Loucy (cell line): Measurements from ENCODE around the gene ARHGEF33.

Experiments used
- H2AFZ ChIP-seq: fragments of 200-600 bp; sonication (generic); 2 replicates; pipeline ENCODE4 v1.6.0; 2016; ENCODE audit warnings: antibody characterized with exemption, mild to moderate bottlenecking, low read length, moderate library complexity
- H3F3A ChIP-seq: fragments of 200-600 bp; 2 replicates; pipeline ENCODE4 v1.6.0; 2016; ENCODE audit warnings: antibody characterized with exemption, low read depth, mild to moderate bottlenecking
- H3K27me3 ChIP-seq: fragments of 200-600 bp; sonication (generic); 2 replicates; pipeline ENCODE4 v1.6.1; 2014; ENCODE audit warnings: low read length, mild to moderate bottlenecking; ENCODE audit not compliant: insufficient read depth, poor library complexity, severe bottlenecking
- H3K36me3 ChIP-seq: fragments of 200-600 bp; sonication (generic); 2 replicates; pipeline ENCODE4 v1.6.1; 2016; ENCODE audit warnings: low read length; ENCODE audit not compliant: insufficient read depth
- H3K4me1 ChIP-seq: fragments of 200-600 bp; sonication (generic); 2 replicates; pipeline ENCODE4 v1.5.1; 2014; ENCODE audit warnings: low read length, mild to moderate bottlenecking; ENCODE audit not compliant: insufficient read depth, poor library complexity, severe bottlenecking
- H3K4me2 ChIP-seq: fragments of 200-600 bp; sonication (generic); 2 replicates; pipeline ENCODE4 v1.6.0; 2014; ENCODE audit warnings: antibody characterized with exemption, low read length, low read depth, mild to moderate bottlenecking; ENCODE audit not compliant: poor library complexity, severe bottlenecking
- H3K4me3 ChIP-seq: fragments of 200-600 bp; sonication (generic); 2 replicates; pipeline ENCODE4 v1.5.1; 2014; ENCODE audit warnings: low read length, mild to moderate bottlenecking, mixed read lengths; ENCODE audit not compliant: poor library complexity, severe bottlenecking
- H3K79me2 ChIP-seq: fragments of 200-600 bp; sonication (generic); 2 replicates; pipeline ENCODE4 v1.6.1; 2014; ENCODE audit warnings: low read length; ENCODE audit not compliant: insufficient read depth
- H3K9ac ChIP-seq: fragments of 200-600 bp; sonication (generic); 2 replicates; pipeline ENCODE4 v1.6.0; 2014; ENCODE audit warnings: mild to moderate bottlenecking, low read depth, low read length, moderate library complexity; ENCODE audit not compliant: poor library complexity, severe bottlenecking
- H3K9me2 ChIP-seq: fragments of 200-600 bp; sonication (generic); replicated peaks from 2 replicates; pipeline ENCODE4 v1.6.1; 2016; ENCODE audit warnings: low read depth, low read length, mixed read lengths
- H3K9me3 ChIP-seq: fragments of 200-600 bp; sonication (generic); 2 replicates; pipeline ENCODE4 v1.6.1; 2014; ENCODE audit warnings: mild to moderate bottlenecking, antibody characterized with exemption, low read length, low read depth; ENCODE audit not compliant: insufficient read depth
- H4K20me1 ChIP-seq: fragments of 200-600 bp; sonication (generic); 2 replicates; pipeline ENCODE4 v1.6.0; 2014; ENCODE audit warnings: antibody characterized with exemption, low read length, mild to moderate bottlenecking; ENCODE audit not compliant: insufficient read depth, poor library complexity, severe bottlenecking
- CTCF ChIP-seq: fragments of 200-600 bp; sonication (generic); conservative IDR thresholded peaks from 2 replicates; pipeline ENCODE4 v1.5.1; 2014; ENCODE audit warnings: mild to moderate bottlenecking, antibody characterized with exemption, low read length
- EZH2phosphoT487 ChIP-seq: fragments of 200-600 bp; IDR thresholded peaks from 2 replicates; pipeline ENCODE4 v1.6.1; 2018; ENCODE audit warnings: antibody characterized with exemption, mild to moderate bottlenecking, moderate library complexity, borderline replicate concordance

ARHGEF33 gene

GRCh38 chr2:38889575-38889974 is at the start of gene ARHGEF33:
Gene ARHGEF33 (plus strand): TSS chr2:38889875. CDS start chr2:38919448, 29,573 bp downstream.
- H2AFZ ChIP-seq = 0 out of 2 replicates have a peak within 1 kb of the TSS, but pooled peaks have one; percentile 57
- H3F3A ChIP-seq = no peaks in the 10 kb centered on the region
- H3K9me2 ChIP-seq = no peaks in the 10 kb centered on the region
- TF ChIP-seq EZH2phosphoT487 (no peak), CTCF (no peak)
- H3K36me3 ChIP-seq = no peaks in the 10 kb centered on the region
- no peaks in the 10 kb centered on the region for H4K20me1 ChIP-seq
- no peak within 1 kb of the TSS for H3K4me2 ChIP-seq
- no peaks in the 10 kb centered on the region for H3K79me2 ChIP-seq
- no peak within 1 kb of the TSS for H3K4me3 ChIP-seq
- no peaks in the 10 kb centered on the region for H3K9me3 ChIP-seq
- H3K4me1 ChIP-seq = no peaks in the 10 kb centered on the region
- H3K27me3 ChIP-seq = no peaks in the 10 kb centered on the region
- H3K9ac ChIP-seq = no peak within 1 kb of the TSS

GRCh38 chr2:38850045-38850444 is 39.6 kb upstream of the ARHGEF33 start:
- H3K79me2 ChIP-seq = no peaks in the 10 kb centered on the region
- TF ChIP-seq EZH2phosphoT487 (no peak), CTCF (no peak)
- H3K4me1 ChIP-seq = no peaks in the 10 kb centered on the region
- H3K27me3 ChIP-seq = no peaks in the 10 kb centered on the region
- peaks cover 16% of the 10 kb centered on the region; the same call in 1 of the 2 replicates for H3K36me3 ChIP-seq
- no peaks in the 10 kb centered on the region for H3K9me2 ChIP-seq
- H3F3A ChIP-seq = no peaks in the 10 kb centered on the region
- H3K4me2 ChIP-seq = no peak overlapping the region
- H2AFZ ChIP-seq = no peak overlapping the region
- H4K20me1 ChIP-seq = no peaks in the 10 kb centered on the region
- no peak overlapping the region for H3K4me3 ChIP-seq
- no peaks in the 10 kb centered on the region for H3K9me3 ChIP-seq
- H3K9ac ChIP-seq = no peak overlapping the region

- H3K27me3 ChIP-seq = no peaks in the 10 kb centered on the region
- H3K36me3 ChIP-seq = peaks cover 48% of the 10 kb centered on the region; the same call in 1 of the 2 replicates
- H3K4me3 ChIP-seq = no peak overlapping the region
- no peaks in the 10 kb centered on the region for H3K79me2 ChIP-seq
- no peaks in the 10 kb centered on the region for H3K4me1 ChIP-seq
- no peaks in the 10 kb centered on the region for H4K20me1 ChIP-seq
- no peaks in the 10 kb centered on the region for H3K9me3 ChIP-seq
- no peak overlapping the region for H3K9ac ChIP-seq
- no peak overlapping the region for H3K4me2 ChIP-seq
- H2AFZ ChIP-seq = no peak overlapping the region
- H3F3A ChIP-seq = no peaks in the 10 kb centered on the region
- no peaks in the 10 kb centered on the region for H3K9me2 ChIP-seq
- TF ChIP-seq EZH2phosphoT487 (no peak), CTCF (no peak)
Measured at GRCh38 chr2:38856165-38856564, 33.5 kb upstream of the ARHGEF33 start.
